AG04450 (cell line): ENCODE data around the gene PCNA. TPM values are rescaled to one million over a fixed set of nuclear protein-coding genes. Genes with fewer than 3 reads are reported as not detected.

Source experiments
- CTCF ChIA-PET: fragments of 300-600, 350-600 bp; formaldehyde crosslinking; extraction: SDS; loops from one replicate; lab custom pipeline; 2022; ENCODE audit warnings: antibody characterized with exemption, inconsistent platforms; lab: Charles Lee
- POLR2A ChIA-PET: fragments of 350-600 bp; formaldehyde crosslinking; extraction: SDS; loops from one replicate; lab custom pipeline; 2021; ENCODE audit warnings: antibody characterized with exemption, inconsistent platforms; lab: Yijun Ruan, JAX
- DNase-seq: peaks from one replicate; pipeline ENCODE4 v3.0.0-alpha.2; 2011; ENCODE audit warnings: low read depth, low spot score
- H3K27ac ChIP-seq: one replicate; pipeline ENCODE4 v1.5.1; 2012; ENCODE audit warnings: low read depth, low read length, control low read depth
- H3K27me3 ChIP-seq: one replicate; pipeline ENCODE4 v1.6.0; 2012; ENCODE audit warnings: low read length; ENCODE audit not compliant: control insufficient read depth, insufficient read depth
- H3K4me3 ChIP-seq: 2 replicates; pipeline ENCODE4 v1.5.1; 2011; ENCODE audit warnings: mild to moderate bottlenecking, low read depth, low read length, control low read depth
- H3K9me3 ChIP-seq: 2 replicates; pipeline ENCODE4 v1.5.1; 2012; ENCODE audit warnings: low read length; ENCODE audit not compliant: control insufficient read depth, insufficient read depth
- polyA plus RNA-seq: library from polyadenylated mRNA; depleted of rRNA; stranded (reverse); fragments of >200 nt; gene quantifications from 2 replicates; pipeline ENCODE4 v1.2.3, GENCODE V29; 2011
- TF ChIP-seq, protein P1 (sequence below): IDR thresholded peaks from 2 replicates; pipeline ENCODE4 v1.5.1; 2011; ENCODE audit warnings: low read depth, low read length, control low read depth, inconsistent platforms

PCNA gene
- polyA plus RNA-seq, 1 experiment, result 134 TPM

DNA sequence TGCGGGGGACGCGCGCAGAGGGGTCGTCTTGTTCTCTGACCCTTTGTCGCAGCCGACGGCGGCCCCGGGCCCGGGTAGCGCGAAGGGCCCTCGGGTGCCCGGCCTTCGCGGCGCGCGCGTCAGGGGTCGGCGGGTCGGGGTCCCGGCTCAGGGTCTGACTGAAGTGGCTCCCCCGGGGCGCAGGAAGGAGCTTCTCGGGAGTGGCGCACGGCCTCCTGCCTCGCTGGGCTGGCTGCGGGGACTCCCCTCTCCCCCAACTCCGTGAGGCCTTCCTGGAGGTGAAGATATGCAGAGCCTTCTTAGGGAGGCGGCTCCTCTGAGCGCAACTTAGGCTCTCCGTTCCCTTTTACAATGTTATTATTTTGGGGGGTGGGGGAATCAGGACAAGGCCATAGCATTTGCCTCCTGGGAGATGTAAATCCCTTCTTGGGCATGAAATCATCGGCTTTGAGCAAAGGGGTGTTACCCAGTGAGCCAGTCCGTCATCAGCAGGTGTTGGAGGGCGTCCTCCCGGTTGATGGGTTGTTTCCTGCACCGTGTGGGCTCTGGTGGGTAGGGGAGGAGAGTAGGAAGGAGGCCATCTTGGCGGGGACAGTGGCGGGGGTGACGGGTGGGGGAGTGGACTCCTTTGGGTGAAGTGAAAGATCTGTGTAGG lies 7.6 kb upstream of the PCNA start:
- H3K9me3 ChIP-seq, result no peaks in the 10 kb centered on the region
- POLR2A ChIA-PET, result interaction anchor here (0.5 to 2.1 kb wide), 7 partner anchors 14 to 1042 kb away, joined by 3 to 29 read pairs (median 4); no protein-coding TSS in a partner anchor
- no peak for DNase-seq
- peak overlapping the region; percentile 80 for H3K4me3 ChIP-seq
- CTCF ChIA-PET, result interaction anchor here (0.6 to 5.6 kb wide), 22 partner anchors 9 to 377 kb away, joined by 3 to 284 read pairs (median 9); no protein-coding TSS in a partner anchor
- TF ChIP-seq, protein P1, sequence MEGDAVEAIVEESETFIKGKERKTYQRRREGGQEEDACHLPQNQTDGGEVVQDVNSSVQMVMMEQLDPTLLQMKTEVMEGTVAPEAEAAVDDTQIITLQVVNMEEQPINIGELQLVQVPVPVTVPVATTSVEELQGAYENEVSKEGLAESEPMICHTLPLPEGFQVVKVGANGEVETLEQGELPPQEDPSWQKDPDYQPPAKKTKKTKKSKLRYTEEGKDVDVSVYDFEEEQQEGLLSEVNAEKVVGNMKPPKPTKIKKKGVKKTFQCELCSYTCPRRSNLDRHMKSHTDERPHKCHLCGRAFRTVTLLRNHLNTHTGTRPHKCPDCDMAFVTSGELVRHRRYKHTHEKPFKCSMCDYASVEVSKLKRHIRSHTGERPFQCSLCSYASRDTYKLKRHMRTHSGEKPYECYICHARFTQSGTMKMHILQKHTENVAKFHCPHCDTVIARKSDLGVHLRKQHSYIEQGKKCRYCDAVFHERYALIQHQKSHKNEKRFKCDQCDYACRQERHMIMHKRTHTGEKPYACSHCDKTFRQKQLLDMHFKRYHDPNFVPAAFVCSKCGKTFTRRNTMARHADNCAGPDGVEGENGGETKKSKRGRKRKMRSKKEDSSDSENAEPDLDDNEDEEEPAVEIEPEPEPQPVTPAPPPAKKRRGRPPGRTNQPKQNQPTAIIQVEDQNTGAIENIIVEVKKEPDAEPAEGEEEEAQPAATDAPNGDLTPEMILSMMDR, result no peak
- H3K27ac ChIP-seq, result peak overlapping the region; percentile 21
- H3K27me3 ChIP-seq, result no peaks in the 10 kb centered on the region

GRCh38 chr20:5126512-5127203 lies 6.9 kb upstream of the PCNA start, which contains the start of gene CDS2:
Gene CDS2 (plus strand): TSS chr20:5127008. CDS start chr20:5127093, 85 bp downstream.
- ChIA-PET POLR2A (interaction anchor here (0.5 to 2.1 kb wide), 7 partner anchors 15 to 1042 kb away, joined by 3 to 29 read pairs (median 4); no protein-coding TSS in a partner anchor), CTCF (interaction anchor here (0.5 to 5.6 kb wide), 28 partner anchors 10 to 442 kb away, joined by 3 to 284 read pairs (median 6); no protein-coding TSS in a partner anchor)
- Histone ChIP-seq H3K27ac (peak within 1 kb of the TSS; percentile 39), H3K27me3 (no peaks in the 10 kb centered on the region), H3K4me3 (peak within 1 kb of the TSS; percentile 80), H3K9me3 (no peaks in the 10 kb centered on the region)
- DNase-seq, result peak; percentile 97
- TF ChIP-seq, protein P1, result peak; percentile 49

DNA sequence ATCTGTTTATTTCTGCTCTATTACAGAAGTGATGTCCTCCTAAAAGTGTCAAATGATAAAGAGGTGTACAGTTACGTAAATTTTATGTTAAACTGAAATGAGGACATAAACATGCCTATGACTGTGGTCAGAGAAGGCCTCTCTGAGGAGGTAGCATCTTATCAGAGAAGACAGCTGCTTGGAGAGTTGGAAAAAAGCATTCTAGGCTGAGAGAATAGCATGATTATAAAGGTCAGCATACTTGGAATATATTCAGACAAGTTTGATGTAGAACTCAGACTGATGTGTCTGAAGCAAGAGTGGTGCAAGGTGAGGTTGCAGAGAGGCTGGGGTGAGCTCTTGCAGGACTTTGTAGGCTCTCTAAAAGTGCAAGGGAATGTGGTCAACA lies 3.1 kb upstream of the PCNA start:
- Histone ChIP-seq H3K27me3 (no peaks in the 10 kb centered on the region), H3K4me3 (no peak overlapping the region), H3K27ac (no peak overlapping the region), H3K9me3 (peaks cover 3% of the 10 kb centered on the region; the same call in 1 of the 2 replicates)
- no peak for DNase-seq
- TF ChIP-seq, protein P1, result no peak
- ChIA-PET POLR2A (no interaction called here), CTCF (interaction anchor here (4.6 kb wide), 1 partner anchor 70 kb away, joined by 34 read pairs; no protein-coding TSS in a partner anchor)

- Histone ChIP-seq H3K27me3 (no peaks in the 10 kb centered on the region), H3K27ac (peak overlapping the region; percentile 90), H3K9me3 (peaks cover 3% of the 10 kb centered on the region; the same call in 1 of the 2 replicates), H3K4me3 (peak overlapping the region; percentile 64)
- TF ChIP-seq, protein P1, result no peak
- ChIA-PET POLR2A (interaction anchor here (0.6 to 1.2 kb wide), 8 partner anchors 32 to 912 kb away, joined by 3 to 9 read pairs (median 3); no protein-coding TSS in a partner anchor), CTCF (interaction anchor here (0.8 to 4.6 kb wide), 3 partner anchors 15 to 380 kb away, joined by 3 to 34 read pairs (median 3); no protein-coding TSS in a partner anchor)
- no peak for DNase-seq
Observed at GRCh38 chr20:5120185-5120476, 373 bp upstream of the PCNA start.
